GM21515 (cell line): ENCODE data around the gene NEU2.

Experiments used
- ATAC-seq: cut with Tn5 transposase; IDR thresholded peaks from one replicate; pipeline ENCODE4 v1.9.1; 2021; ENCODE audit not compliant: unreplicated experiment

NEU2 gene

DNA sequence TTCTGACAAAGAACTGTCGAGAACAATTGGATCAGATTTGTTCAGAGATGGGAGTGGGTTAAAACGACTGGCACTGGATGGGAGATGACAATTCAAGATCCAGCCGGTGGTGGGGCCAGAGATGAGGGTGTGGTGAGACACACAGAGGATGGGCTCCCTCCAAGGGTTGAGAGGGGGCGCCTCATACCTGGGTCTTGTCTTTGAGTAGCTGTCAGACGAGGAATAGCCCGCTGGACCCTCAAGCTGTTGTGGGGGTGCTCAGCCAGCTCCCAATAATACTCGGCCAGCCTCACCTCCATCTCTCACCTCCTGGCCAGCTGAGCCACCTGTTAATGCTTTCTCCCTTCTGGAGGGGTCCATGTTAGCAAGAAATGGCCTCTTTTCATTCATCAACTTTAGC, 41.6 kb downstream of the NEU2 start:
- ATAC-seq: no peak

DNA sequence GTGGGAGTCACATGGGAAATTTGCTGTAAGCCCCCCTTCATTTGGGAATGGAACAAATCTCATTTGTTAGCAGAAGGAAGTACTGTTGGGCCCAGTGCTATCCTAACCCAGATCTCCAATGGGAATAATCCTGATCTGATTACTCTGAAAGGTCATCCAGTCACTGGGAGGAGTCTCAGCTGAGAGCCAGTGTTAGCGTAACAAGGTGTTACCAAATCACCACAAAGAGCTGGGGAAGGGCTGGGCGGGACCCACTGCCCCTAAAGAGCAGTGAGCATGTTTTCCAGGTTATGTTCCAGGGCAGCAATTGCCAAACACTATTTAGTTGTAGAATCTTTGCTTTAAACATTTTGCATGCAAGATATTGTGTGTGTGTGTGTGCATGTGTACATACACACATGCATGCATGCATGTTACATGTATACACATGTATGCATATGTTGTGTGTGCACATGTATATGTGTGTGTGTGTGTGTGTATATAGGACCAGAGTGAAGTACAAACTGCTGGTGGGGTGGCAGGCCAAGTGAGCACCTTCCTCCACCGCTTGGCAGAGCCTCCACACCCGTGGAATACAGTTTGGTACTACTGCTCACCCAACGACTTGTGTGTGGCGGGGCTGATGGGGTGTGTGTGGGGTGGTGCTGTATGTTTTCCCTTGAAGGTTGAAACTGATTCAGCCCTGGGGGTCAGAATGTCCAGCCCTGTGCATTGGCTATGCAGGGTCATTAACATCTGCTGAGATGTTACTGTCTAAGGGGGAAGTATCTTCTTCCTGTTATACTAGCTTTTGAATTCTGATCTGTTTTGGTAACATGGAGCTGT, 42.9 kb downstream of the NEU2 start:
- ATAC-seq: peak; percentile 24

DNA sequence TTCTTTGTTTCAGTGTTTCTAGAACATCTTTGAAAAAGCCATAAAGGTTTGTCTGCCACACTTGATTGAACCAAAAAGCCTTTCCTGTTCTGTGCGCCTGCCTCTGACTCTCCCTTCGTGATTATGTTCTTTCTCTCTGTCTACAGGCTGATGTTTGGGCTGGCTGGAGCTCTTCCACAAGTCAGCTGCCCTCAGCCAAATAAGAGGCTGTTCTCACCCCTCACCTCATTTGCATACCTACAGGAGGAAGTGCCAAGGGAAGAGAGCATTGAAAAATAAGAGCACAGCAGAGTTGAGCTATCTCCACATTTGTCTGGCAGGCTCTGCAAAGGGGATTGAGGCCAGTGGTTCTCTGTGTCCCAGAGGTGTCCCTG, 43.5 kb downstream of the NEU2 start:
- ATAC-seq: peak; percentile 56

DNA sequence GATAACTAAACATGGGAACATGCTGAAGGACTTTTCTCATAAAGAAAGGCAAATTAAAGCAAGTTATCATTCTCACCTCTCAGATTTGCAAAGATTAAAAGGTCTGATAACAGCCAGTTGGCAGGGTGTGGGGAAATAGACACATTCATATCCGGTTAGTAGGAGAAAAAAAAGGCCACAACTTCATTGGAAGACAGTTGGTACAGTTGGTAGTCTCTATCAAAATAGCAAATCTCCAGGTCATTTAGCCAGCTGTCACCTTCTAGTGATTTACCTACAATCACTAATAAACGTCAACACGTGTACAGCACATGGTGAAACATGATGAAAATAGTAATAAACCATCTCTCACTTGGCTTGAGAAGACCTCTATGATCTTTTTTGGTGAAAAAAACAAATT, 44.3 kb downstream of the NEU2 start:
- no peak for ATAC-seq

DNA sequence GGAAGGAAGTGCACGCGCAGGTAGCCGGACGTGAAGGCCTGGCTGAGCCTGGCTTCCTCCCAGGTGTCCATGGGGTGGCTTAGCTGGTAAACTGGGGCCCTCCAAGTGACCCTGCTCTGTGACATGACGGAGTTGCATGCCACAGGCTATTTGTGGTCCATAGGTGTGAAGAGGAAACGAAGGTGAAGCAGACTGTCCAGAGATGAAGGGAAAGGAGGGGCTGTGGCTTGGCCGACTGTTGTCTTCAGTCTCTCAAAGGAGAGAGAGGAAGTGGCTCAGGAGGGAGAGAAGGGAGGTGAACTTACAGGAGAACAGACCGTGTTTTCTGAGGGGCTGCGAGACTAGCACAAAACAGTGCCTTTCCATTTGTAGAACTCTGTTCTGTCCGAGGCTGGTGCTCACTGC, 47.0 kb downstream of the NEU2 start:
- ATAC-seq: peak; percentile 29

DNA sequence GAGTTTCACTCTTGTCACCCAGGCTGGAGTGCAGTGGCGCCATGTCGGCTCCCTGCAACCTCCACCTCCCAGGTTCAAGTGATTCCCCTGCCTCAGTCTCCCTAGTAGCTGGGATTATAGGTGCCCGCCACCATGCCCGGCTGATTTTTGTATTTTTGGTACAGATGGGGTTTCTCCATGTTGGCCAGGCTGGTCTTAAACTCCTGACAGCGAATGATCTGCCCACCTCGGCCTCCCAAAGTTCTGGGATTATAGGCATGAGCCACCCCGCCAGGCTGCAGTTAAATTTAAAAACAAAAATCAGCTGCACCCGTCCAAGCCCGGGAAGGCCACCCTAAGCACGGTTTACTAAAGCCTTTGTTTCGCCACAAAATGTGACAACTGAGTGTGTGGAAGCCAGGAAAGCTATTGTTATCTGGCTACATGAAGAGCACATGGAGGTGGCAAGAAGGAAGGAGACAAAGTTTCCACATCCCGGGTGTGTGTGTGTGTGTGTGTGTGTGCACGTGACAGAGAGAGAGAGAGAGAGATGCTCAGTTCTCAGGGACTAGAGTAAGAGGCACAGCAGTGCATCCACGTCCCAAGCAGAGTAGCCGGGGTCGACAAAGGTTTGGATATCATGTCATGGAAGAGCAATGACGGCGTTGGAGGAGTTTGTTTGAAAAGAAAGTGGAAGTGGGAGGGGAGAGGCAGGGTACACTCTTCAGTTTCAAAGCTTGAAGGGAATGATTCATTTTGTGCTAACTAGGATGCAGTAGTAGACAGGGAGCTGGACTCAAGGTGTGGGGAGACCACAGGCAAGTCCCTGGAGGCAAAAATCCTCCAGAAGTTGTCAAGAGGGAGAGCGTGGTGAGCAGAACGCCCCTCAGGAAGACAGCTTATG, 47.7 kb downstream of the NEU2 start:
- no peak for ATAC-seq

DNA sequence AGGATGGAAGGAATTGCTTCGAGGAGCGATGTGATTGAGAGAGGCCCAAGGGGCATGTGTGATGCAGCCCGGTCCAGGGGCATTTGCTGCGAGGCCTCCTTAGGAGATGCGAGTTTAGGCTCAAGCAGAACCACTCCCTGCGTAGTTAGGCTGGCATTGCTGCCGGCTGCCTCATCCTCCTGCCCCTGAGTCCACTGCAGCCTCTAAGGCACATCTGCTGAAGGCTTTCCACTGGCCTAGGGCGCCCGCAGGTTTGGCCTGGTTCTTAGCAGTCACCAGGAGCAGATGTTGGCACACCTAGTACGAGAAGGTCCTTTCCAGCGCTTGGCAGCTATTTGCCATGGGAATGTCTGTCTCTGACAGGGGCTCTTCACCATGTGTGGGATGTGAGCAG, 48.4 kb downstream of the NEU2 start:
- no peak for ATAC-seq

DNA sequence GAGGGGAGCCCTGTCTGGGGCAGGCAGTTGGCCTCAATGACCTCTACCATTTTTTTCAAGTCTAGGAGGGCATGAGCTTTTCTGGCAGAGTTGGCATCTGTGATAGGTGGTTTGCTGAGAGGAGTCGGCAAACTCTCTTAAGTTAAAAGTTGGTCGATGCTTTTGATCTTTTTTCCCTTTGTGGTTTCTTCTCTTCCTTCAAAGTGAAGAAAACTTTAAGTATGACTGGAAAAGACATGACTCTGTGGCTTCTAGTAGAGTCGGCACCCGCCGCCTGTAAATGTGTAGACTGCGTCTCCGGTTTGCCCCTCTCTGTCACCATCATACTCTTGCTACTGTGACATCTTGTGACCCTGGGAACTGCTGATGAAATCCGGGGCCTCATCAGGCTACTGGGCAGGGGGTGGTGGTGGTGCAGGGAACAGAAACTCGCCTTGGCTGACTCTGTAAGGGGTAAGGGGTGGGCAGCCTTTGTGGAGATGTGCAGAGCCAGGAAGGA, 48.8 kb downstream of the NEU2 start:
- no peak for ATAC-seq

DNA sequence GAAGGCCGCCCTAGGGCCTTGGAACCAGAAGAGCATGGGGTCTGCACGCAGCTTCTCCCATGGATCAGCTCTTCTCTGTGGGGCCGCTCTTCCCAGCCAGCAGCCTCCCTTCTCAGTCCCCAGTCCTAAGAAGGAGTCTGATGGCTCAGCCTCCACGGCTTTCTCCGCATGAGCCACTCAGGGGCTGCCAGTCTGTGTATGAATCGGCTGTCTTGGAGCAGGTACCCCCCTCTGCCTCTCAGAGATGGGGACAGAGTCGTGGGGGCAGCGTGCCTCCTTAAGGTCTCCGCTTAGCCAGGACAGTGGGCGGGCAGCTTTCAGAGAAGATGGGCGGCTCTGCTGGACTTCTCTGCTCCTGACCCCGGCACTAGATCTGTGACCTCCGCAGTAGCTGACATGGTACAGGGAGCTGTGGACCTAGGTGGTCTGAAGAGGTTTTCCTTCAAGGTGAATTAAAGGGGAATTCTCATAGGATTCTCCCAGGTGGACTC, 49.3 kb downstream of the NEU2 start:
- ATAC-seq: peak; percentile 3

DNA sequence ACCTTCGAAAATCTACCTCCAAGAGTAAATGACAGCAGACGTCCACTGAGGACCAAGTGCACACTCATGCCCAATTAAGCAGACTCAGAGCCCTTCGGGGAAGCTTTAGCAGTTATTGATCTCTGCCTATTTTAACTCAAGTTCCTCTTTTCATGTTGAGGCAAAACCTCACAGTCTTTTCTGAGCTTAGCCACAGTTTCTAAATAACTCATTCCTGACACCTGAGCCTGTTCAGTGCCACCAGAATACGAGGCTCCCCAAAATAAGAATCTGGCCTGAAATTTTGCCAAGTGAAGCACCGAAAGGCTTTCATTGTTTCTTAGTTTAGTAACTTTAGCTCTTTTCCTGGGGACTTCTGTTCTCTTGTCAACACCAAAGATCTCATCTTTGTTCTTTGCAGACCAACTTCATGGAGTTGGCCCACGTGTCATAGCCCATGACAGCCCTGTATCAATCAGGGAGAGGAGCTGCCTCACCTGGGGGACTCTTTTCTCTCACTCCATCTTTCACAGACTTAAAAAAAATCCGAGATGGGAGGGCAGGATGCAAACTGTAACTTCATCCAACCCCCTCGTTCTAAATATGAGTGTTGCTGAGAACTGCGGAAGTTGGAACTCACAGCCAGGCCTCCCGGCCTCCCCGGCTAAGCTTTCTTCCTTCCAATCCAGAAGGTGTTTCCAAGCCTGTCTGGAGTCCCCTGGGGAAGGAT, 49.9 kb downstream of the NEU2 start:
- peak; percentile 39 for ATAC-seq

DNA sequence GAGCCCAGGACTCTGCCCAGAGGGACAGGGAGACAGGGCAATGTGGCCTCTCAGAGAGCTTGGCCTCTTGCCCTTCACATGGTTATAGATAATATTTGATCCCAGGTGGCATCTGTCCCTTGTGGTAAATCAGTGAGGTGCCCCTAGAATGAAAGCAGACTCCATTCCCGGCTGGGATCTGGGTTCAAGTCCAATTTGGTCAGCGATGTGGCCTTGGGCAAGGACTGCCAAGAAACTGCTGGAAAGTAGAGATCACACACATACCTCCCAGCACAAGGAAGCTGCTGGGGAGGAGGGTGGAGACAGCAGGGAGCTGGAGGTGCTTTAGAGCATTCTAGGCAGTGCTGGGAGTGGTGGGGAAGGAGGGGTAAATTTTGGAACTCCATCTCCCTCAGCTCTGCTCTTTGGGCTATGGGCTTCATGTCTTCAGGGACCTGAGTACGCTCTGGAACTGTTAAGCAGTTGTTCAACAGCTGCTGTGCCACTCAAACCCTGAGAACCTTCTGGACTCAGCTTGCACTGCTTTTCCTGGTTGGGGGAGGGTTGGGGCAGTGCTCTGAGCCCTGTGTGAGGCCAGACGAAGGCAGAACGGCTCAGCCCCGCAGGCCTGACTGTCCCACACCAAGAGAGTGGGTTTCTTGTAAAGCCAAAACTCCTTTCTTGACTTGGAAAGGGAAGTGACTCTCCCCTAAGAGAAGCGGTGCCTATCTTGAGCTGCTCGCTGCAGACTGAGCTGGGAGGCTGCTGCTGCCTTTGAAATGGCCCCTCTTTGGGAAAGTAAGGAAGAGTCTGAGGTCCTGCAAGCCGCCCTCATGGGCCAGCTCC, 50.7 kb downstream of the NEU2 start:
- no peak for ATAC-seq

DNA sequence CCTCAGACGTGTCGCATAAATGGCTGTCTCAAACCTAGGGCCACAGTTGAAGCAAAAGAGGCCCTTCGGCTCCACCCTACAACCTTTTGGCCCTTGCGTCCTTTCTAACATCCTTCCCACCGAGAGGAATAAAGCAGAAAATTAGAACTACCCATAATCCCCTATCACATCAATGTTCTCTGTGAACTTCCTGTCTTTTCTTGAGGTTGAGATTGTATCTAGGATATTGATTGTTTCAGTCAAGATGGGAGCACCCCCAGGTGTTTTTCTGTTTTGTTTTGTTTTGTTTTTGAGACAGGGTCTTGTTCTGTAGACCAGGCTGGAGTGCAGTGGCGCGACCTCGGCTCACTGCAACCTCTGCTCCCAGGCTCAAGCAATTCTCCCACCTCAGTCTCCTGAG, 51.3 kb downstream of the NEU2 start:
- no peak for ATAC-seq

DNA sequence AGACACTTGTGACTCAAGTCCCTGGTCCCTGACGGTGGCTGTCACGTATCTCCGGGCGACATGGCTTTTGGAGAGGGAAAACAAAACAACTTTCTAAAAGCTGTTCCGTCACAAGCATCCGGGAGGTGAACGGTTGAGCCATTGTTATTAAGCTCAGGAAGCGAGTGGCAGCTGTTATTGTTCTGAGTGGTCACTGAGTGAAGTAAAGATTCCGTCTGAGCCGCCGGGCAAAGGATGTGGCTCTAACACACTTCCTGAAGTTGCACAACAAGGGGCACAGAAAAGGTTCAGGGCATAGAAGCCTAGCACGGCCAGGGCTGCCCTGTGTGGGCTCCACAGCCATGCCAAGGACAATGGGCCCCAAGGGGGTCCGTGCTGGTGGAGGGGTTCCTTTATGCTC, 52.0 kb downstream of the NEU2 start:
- no peak for ATAC-seq
